ENCODE results near the gene ZNF784. TPM values are rescaled to one million over a fixed set of nuclear protein-coding genes. Genes with fewer than 3 reads are reported as not detected.

ZNF784 gene
- total and polyA plus RNA-seq, 2 of the 8 experiments (the other 6 are each of a cell fraction or from before 2014, with no cell fraction given) = 6.5 to 8.0 TPM

DNA sequence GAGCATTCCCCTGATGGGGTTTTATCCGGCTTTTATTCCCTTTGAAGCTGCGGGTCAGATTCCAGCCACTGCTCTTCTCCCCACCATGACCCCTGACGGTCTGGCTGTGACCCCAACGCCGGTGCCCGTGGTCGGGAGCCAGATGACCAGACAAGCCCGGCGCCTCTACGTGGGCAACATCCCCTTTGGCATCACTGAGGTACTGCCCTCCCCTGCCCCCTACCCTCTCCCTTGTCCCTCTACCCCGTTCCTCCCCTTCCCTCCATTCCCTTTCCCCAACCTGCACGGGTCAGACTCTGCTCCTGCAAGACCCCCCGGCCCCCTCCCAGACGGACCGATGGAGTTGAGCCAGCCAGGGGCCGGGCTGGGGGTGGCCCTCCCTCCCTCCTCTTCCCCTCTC is 36.6 kb upstream of the ZNF784 start:
- peaks cover 8% of the 10 kb centered on the region for H3K23me2 ChIP-seq (ENCODE audit: low read depth, low read length)
- H3K4me1 ChIP-seq (replicated peaks in 1 of 4; ENCODE audit: control insufficient read depth in 3 of 4, insufficient read depth in 4 of 4, low read length in 3 of 4) = peaks cover 3 to 16% (median 10%) of the 10 kb centered on the region in 4 experiments; a peak in 6 of 7 replicates
- ChIA-PET POLR2A (ENCODE audit: partially characterized antibody) (interaction anchor here (5.8 kb wide), 1 partner anchor 8 kb away, joined by 75 read pairs; no protein-coding TSS in a partner anchor), CTCF (ENCODE audit: partially characterized antibody) (interaction anchor here (1.9 kb wide), 1 partner anchor 10 kb away, joined by 9 read pairs; no protein-coding TSS in a partner anchor)
- peaks cover 29 to 55% (median 44%) of the 10 kb centered on the region in 4 experiments for H3K36me3 ChIP-seq (ENCODE audit: control insufficient read depth in 2 of 4, insufficient read depth in 4 of 4, low read length in 3 of 4)
- H3K4ac ChIP-seq (replicated peaks; ENCODE audit: insufficient read length, low read depth, low read length) = no peak overlapping the region
- no peaks in the 10 kb centered on the region for H3K9me3 ChIP-seq (ENCODE audit: insufficient read depth in 2 of 2, low read depth in 1 of 2, low read length in 1 of 2)
- H2BK15ac ChIP-seq (ENCODE audit: low read length) = no peak overlapping the region
- H3K4me2 ChIP-seq (ENCODE audit: insufficient read depth in 1 of 2, low read depth in 2 of 2, low read length in 2 of 2) = no peak overlapping the region
- FAIRE-seq = no peak
- H3K9ac ChIP-seq (replicated peaks in 1 of 4; ENCODE audit: extremely low read depth in 1 of 4, low read depth in 3 of 4, low read length in 3 of 4) = no peak overlapping the region
- WGBS, 2 experiments (ENCODE audit: extremely low coverage in 1 of 2, insufficient coverage in 1 of 2, insufficient read length in 1 of 2, insufficient replicate concordance in 2 of 2, low coverage in 1 of 2, low lambda C conversion rate in 2 of 2, missing lambda C conversion rate in 1 of 2) = 97% methylated on average over 8 of the region's 16 CpGs; no CpG with 5 or more reads in 1 of the 2 experiments
- no peak overlapping the region for H3K56ac ChIP-seq (replicated peaks; ENCODE audit: insufficient read length, low read depth, low read length)
- H3K79me1 ChIP-seq (ENCODE audit: low read depth, low read length) = peaks cover 10% of the 10 kb centered on the region; the same call in 1 of the 2 replicates
- H2BK12ac ChIP-seq (ENCODE audit: low read depth, low read length) = no peak overlapping the region
- H2BK120ac ChIP-seq (replicated peaks; ENCODE audit: low read depth, low read length) = no peak overlapping the region
- no peak overlapping the region for H3K23ac ChIP-seq (ENCODE audit: insufficient read length)
- H4K8ac ChIP-seq (ENCODE audit: extremely low read depth, insufficient read depth, low read length) = no peak overlapping the region
- DNase-seq (ENCODE audit: low read depth in 1 of 2, low spot score in 2 of 2) = no peak
- H3K27me3 ChIP-seq (replicated peaks in 1 of 4; ENCODE audit: control insufficient read depth in 3 of 4, extremely low read depth in 1 of 4, insufficient read depth in 3 of 4, low read length in 3 of 4) = no peaks in the 10 kb centered on the region
- H3K14ac ChIP-seq (ENCODE audit: insufficient read length) = no peak overlapping the region
- H2BK20ac ChIP-seq (ENCODE audit: low read length) = no peak overlapping the region
- H4K5ac ChIP-seq (ENCODE audit: insufficient read length, low read depth, low read length) = no peak overlapping the region
- H4K20me1 ChIP-seq (replicated peaks in 1 of 2; ENCODE audit: control insufficient read depth in 1 of 2, insufficient read depth in 2 of 2, low read length in 2 of 2) = peaks cover 37 to 45% of the 10 kb centered on the region in 2 experiments
- peaks cover 43 to 85% of the 10 kb centered on the region in 2 experiments for H3K79me2 ChIP-seq (ENCODE audit: control insufficient read depth in 1 of 2, insufficient read depth in 2 of 2, low read length in 2 of 2)
- H3K27ac ChIP-seq (ENCODE audit: low read depth, low read length) = no peak overlapping the region
- H2AK5ac ChIP-seq (ENCODE audit: low read depth, low read length) = no peak overlapping the region
- no peak overlapping the region for H2AFZ ChIP-seq (ENCODE audit: low read length)
- H3K18ac ChIP-seq (ENCODE audit: extremely low read depth, low read length) = no peak overlapping the region
- no peak overlapping the region for H3K4me3 ChIP-seq (ENCODE audit: extremely low read depth in 1 of 4, insufficient read depth in 2 of 4, low read depth in 3 of 4, low read length in 4 of 4)
- no peak overlapping the region for H4K91ac ChIP-seq (replicated peaks; ENCODE audit: insufficient read length, low read length)
- H2BK5ac ChIP-seq (ENCODE audit: low read depth, low read length) = no peak overlapping the region
- TF ChIP-seq, protein P1, sequence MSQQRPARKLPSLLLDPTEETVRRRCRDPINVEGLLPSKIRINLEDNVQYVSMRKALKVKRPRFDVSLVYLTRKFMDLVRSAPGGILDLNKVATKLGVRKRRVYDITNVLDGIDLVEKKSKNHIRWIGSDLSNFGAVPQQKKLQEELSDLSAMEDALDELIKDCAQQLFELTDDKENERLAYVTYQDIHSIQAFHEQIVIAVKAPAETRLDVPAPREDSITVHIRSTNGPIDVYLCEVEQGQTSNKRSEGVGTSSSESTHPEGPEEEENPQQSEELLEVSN (IDR thresholded peaks at IDR 0.05) = no peak
